Uterus (tissue), 2 donors: Measurements from ENCODE around the gene TTLL9.

Experiments used
- POLR2A ChIP-seq, 2 donors: fragments of 450-650 bp; IDR thresholded peaks; one replicate each; pipeline ENCODE4 v1.6.1; 2016; ENCODE audit warnings: antibody characterized with exemption in 2 of 2, mild to moderate bottlenecking in 1 of 2, moderate library complexity in 1 of 2
- TF ChIP-seq, protein P1 (sequence below), 4 experiments: fragments of 200-600 bp in 2 of 4; fragments of 450-650 bp in 2 of 4; sonication (generic) in 2 of 4; IDR thresholded peaks; one replicate each; pipeline ENCODE4 v1.5.1; 2016 to 2019; ENCODE audit warnings: antibody characterized with exemption in 4 of 4, mild to moderate bottlenecking in 2 of 4, moderate library complexity in 1 of 4

DNA sequence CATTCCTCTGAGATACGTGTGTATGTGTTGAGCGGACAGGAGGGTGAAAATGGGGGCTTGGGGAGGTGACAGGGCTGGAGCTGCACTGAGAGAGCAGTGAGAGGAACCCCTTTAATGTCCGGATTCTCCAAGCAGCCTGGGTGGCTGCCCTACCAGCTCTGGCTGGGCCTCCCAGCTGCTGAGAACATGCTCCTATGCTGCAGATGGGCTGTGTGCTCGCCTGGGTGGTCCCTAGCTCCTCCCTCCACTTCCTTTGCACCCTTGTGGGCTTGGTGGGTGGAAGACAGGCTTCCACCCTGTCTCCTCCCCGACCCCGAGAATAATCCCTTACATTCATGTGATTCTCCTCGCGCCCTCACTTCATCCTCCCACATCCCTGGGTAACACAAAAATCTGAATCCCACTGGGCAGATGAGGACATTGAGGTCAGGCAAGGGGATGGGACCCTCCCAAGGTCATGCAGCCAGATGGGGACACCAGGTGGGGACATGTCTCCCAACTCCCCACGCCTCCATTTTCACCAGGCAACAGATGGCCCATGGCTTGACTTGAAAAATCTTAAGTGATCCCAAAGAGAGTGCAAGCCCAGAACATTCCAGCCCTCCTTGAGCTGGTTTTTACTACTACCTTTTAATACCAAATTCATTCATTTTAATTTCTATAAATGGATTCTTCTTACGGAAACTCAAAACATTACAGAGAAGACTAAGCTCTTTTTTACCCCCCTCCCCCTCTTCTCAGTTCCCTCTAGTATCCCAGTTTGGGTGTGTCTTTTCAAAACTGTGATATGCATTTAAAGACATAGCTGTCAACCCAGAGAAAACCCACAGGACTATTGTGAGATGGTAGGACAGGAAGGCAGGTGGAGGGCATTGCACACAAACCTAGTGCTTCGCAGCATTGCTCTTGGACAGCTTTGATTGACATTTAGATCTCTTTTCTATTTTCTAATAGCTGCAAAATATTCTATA, 86.4 kb downstream of the TTLL9 start:
- TF ChIP-seq, protein P1, sequence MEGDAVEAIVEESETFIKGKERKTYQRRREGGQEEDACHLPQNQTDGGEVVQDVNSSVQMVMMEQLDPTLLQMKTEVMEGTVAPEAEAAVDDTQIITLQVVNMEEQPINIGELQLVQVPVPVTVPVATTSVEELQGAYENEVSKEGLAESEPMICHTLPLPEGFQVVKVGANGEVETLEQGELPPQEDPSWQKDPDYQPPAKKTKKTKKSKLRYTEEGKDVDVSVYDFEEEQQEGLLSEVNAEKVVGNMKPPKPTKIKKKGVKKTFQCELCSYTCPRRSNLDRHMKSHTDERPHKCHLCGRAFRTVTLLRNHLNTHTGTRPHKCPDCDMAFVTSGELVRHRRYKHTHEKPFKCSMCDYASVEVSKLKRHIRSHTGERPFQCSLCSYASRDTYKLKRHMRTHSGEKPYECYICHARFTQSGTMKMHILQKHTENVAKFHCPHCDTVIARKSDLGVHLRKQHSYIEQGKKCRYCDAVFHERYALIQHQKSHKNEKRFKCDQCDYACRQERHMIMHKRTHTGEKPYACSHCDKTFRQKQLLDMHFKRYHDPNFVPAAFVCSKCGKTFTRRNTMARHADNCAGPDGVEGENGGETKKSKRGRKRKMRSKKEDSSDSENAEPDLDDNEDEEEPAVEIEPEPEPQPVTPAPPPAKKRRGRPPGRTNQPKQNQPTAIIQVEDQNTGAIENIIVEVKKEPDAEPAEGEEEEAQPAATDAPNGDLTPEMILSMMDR (IDR thresholded peaks at IDR 0.05), result no peak
- no peak for TF ChIP-seq POLR2A (IDR thresholded peaks at IDR 0.05)
